Transverse colon (tissue), 4 donors: ENCODE data around the gene TUFT1.

Experiments
- CTCF ChIP-seq, 5 experiments: fragments of 200-600 bp in 3 of 5; fragments of 450-650 bp in 2 of 5; sonication (generic) in 3 of 5; IDR thresholded peaks; 1 replicate in 2 of 5; 2 replicates in 3 of 5; pipeline ENCODE4 v1.5.1; 2016 to 2017; ENCODE audit warnings: antibody characterized with exemption in 5 of 5, inconsistent platforms in 3 of 5, mild to moderate bottlenecking in 2 of 5, moderate library complexity in 1 of 5
- EP300 ChIP-seq: sonication (generic); formaldehyde crosslinking; IDR thresholded peaks from one replicate; pipeline ENCODE4 v1.6.1; 2017; ENCODE audit warnings: antibody characterized with exemption, low read depth
- POLR2A ChIP-seq: fragments of 450-650 bp; IDR thresholded peaks from one replicate; pipeline ENCODE4 v1.6.1; 2016; ENCODE audit warnings: antibody characterized with exemption, mild to moderate bottlenecking, moderate library complexity
- POLR2AphosphoS5 ChIP-seq, 3 donors: sonication (generic); formaldehyde crosslinking; IDR thresholded peaks; one replicate each; pipeline ENCODE4 v1.6.1; 2016; ENCODE audit warnings: antibody characterized with exemption in 3 of 3

GRCh38 chr1:151530461-151530860 lies 9.6 kb upstream of the TUFT1 start:
- TF ChIP-seq CTCF (IDR thresholded peaks at IDR 0.05): no peak
- TF ChIP-seq POLR2A: no peak
- TF ChIP-seq POLR2AphosphoS5 (IDR thresholded peaks at IDR 0.05): no peak
- TF ChIP-seq EP300: no peak
